ENCODE results near the gene IGBP1. TPM values are rescaled to one million over a fixed set of nuclear protein-coding genes. Genes with fewer than 3 reads are reported as not detected.

Gene IGBP1
- total RNA-seq, 4 donors from 2014 or later, result 68.7 to 109 (median 75.1) TPM

GRCh38 chrX:70139736-70140135, 6.5 kb downstream of the IGBP1 start:
- Histone ChIP-seq H3K4me1 (peaks cover 3% of the 10 kb centered on the region in 2 donors), H3K9me3 (no peaks in the 10 kb centered on the region), H3K27ac (no peak overlapping the region), H3K27me3 (no peaks in the 10 kb centered on the region), H3K4me3 (no peak overlapping the region), H3K36me3 (no peaks in the 10 kb centered on the region)
- DNase-seq, result no peak
- intact Hi-C loops (cut with DNase I; ENCODE audit: low total_unique reads) (no loop called here), in situ Hi-C loops (cut with MboI; ENCODE audit: low sequenced_read_pairs in 4 of 4) (loop anchor here in 3 of 4 donors (25.0 kb wide), 1 partner anchor 298 kb away; the partner anchor contains the start of gene DLG3 (in 3 of the 3))
- no peak for ATAC-seq
- no peak for TF ChIP-seq CTCF (IDR thresholded peaks at IDR 0.05 in 4 of 5, conservative IDR thresholded peaks at IDR 0.05 in 1 of 5)

GRCh38 chrX:70141373-70141772, 8.1 kb downstream of the IGBP1 start:
- no peaks in the 10 kb centered on the region for H3K36me3 ChIP-seq
- intact Hi-C loops (cut with DNase I; ENCODE audit: low total_unique reads), result no loop called here
- no peak overlapping the region for H3K27ac ChIP-seq
- H3K9me3 ChIP-seq, result no peaks in the 10 kb centered on the region
- DNase-seq (no peak), ATAC-seq (no peak)
- no peaks in the 10 kb centered on the region for H3K27me3 ChIP-seq
- in situ Hi-C loops (cut with MboI; ENCODE audit: low sequenced_read_pairs in 4 of 4), result loop anchor here in 3 of 4 donors (25.0 kb wide), 1 partner anchor 296 kb away; the partner anchor contains the start of gene DLG3 (in 3 of the 3)
- TF ChIP-seq CTCF (IDR thresholded peaks at IDR 0.05 in 4 of 5, conservative IDR thresholded peaks at IDR 0.05 in 1 of 5), result no peak
- no peak for TF ChIP-seq POLR2A (IDR thresholded peaks at IDR 0.05)
- no peak overlapping the region for H3K4me3 ChIP-seq
- H3K4me1 ChIP-seq, result no peaks in the 10 kb centered on the region

GRCh38 chrX:70166601-70167590, 33.6 kb downstream of the IGBP1 start:
- intact Hi-C loops (cut with DNase I; ENCODE audit: low total_unique reads), result no loop called here
- in situ Hi-C loops (cut with MboI; ENCODE audit: low sequenced_read_pairs in 4 of 4), result no loop called here
- Histone ChIP-seq H3K27me3 (no peaks in the 10 kb centered on the region), H3K4me3 (no peak overlapping the region), H3K9me3 (no peaks in the 10 kb centered on the region), H3K4me1 (no peaks in the 10 kb centered on the region), H3K27ac (no peak overlapping the region), H3K36me3 (peaks cover 0 to 6% of the 10 kb centered on the region in 2 donors)
- TF ChIP-seq CTCF (IDR thresholded peaks at IDR 0.05 in 4 of 5, conservative IDR thresholded peaks at IDR 0.05 in 1 of 5) (no peak), POLR2A (IDR thresholded peaks at IDR 0.05) (no peak)
- DNase-seq, result no peak
- no peak for ATAC-seq

- Histone ChIP-seq H3K36me3 (peaks cover 0 to 6% of the 10 kb centered on the region in 2 donors), H3K27ac (no peak overlapping the region), H3K4me1 (no peaks in the 10 kb centered on the region), H3K27me3 (no peaks in the 10 kb centered on the region), H3K9me3 (no peaks in the 10 kb centered on the region), H3K4me3 (no peak overlapping the region)
- intact Hi-C loops (cut with DNase I; ENCODE audit: low total_unique reads), result no loop called here
- no peak for DNase-seq
- no peak for TF ChIP-seq POLR2A (IDR thresholded peaks at IDR 0.05)
- no peak for TF ChIP-seq CTCF (IDR thresholded peaks at IDR 0.05 in 4 of 5, conservative IDR thresholded peaks at IDR 0.05 in 1 of 5)
- no peak for ATAC-seq
- in situ Hi-C loops (cut with MboI; ENCODE audit: low sequenced_read_pairs in 4 of 4), result no loop called here
Observed at GRCh38 chrX:70168238-70169188, 35.3 kb downstream of the IGBP1 start.

Data from gastrocnemius medialis (tissue), 4 donors.